Neural cell (in vitro differentiated cells): ENCODE results near the gene TRAM1L1. TPM values are rescaled to one million over a fixed set of nuclear protein-coding genes. Genes with fewer than 3 reads are reported as not detected.

Source experiments
- H2AFZ ChIP-seq: fragments of 200-600, 300-800 bp; sonication (generic), shearing (Covaris generic); 2 replicates; pipeline ENCODE4 v1.6.0; 2014; ENCODE audit warnings: low read depth, mild to moderate bottlenecking, antibody characterized with exemption, low read length, moderate library complexity
- H3F3A ChIP-seq: fragments of 200-600 bp; shearing (Covaris generic); 2 replicates; pipeline ENCODE4 v1.6.1; 2016; ENCODE audit warnings: mild to moderate bottlenecking, moderate library complexity, mixed read lengths, antibody characterized with exemption, low read length; ENCODE audit not compliant: insufficient read depth, poor library complexity, severe bottlenecking
- H3K27ac ChIP-seq: fragments of 200-600, 300-800 bp; sonication (generic), shearing (Covaris generic); 2 replicates; pipeline ENCODE4 v1.5.1; 2014; ENCODE audit warnings: mild to moderate bottlenecking, low read length, moderate library complexity
- H3K27me3 ChIP-seq: fragments of 300-800, 200-600 bp; sonication (generic), shearing (Covaris generic); 2 replicates; pipeline ENCODE4 v1.6.0; 2014; ENCODE audit warnings: mild to moderate bottlenecking, low read depth, low read length, moderate library complexity; ENCODE audit not compliant: insufficient read depth
- H3K36me3 ChIP-seq: fragments of 300-800, 200-600 bp; sonication (generic), shearing (Covaris generic); 2 replicates; pipeline ENCODE4 v1.5.1; 2014; ENCODE audit warnings: mild to moderate bottlenecking, antibody characterized with exemption, low read length, moderate library complexity; ENCODE audit not compliant: insufficient read depth
- H3K4me2 ChIP-seq: fragments of 300-800, 200-600 bp; sonication (generic), shearing (Covaris generic); 2 replicates; pipeline ENCODE4 v1.6.0; 2014; ENCODE audit warnings: mild to moderate bottlenecking, low read length
- H3K4me3 ChIP-seq: fragments of 300-800, 200-600 bp; sonication (generic), shearing (Covaris generic); 2 replicates; pipeline ENCODE4 v1.5.1; 2014; ENCODE audit warnings: mild to moderate bottlenecking, low read length, moderate library complexity
- H3K79me2 ChIP-seq: fragments of 200-600 bp; shearing (Covaris generic); replicated peaks from 2 replicates; pipeline ENCODE4 v1.6.0; 2014; ENCODE audit warnings: mild to moderate bottlenecking, low read length, moderate library complexity; ENCODE audit not compliant: insufficient read depth
- H3K9ac ChIP-seq: fragments of 300-800, 200-600 bp; sonication (generic), shearing (Covaris generic); 2 replicates; pipeline ENCODE4 v1.6.1; 2016; ENCODE audit warnings: mild to moderate bottlenecking, low read length, mixed read lengths
- H3K9me2 ChIP-seq: fragments of 200-600 bp; shearing (Covaris generic); 2 replicates; pipeline ENCODE4 v1.6.1; 2016; ENCODE audit warnings: mild to moderate bottlenecking, low read length, mixed read lengths; ENCODE audit not compliant: insufficient read depth
- H3K9me3 ChIP-seq: fragments of 200-600, 300-800 bp; sonication (generic), shearing (Covaris generic); 2 replicates; pipeline ENCODE4 v1.6.1; 2016; ENCODE audit warnings: mild to moderate bottlenecking, mixed run types, low read length, moderate library complexity, mixed read lengths
- H4K20me1 ChIP-seq: fragments of 200-600 bp; shearing (Covaris generic); 2 replicates; pipeline ENCODE4 v1.6.1; 2016; ENCODE audit warnings: mild to moderate bottlenecking, mixed run types; ENCODE audit not compliant: insufficient read depth
- EP300 ChIP-seq: fragments of 450-650 bp; conservative IDR thresholded peaks from 2 replicates; pipeline ENCODE4 v1.6.1; 2014; ENCODE audit warnings: antibody characterized with exemption, mild to moderate bottlenecking, moderate library complexity; ENCODE audit not compliant: poor library complexity, severe bottlenecking
- EZH2 ChIP-seq: fragments of 200-600, 300-800 bp; shearing (Covaris generic), sonication (generic); IDR thresholded peaks from 2 replicates; pipeline ENCODE4 v1.6.1; 2014; ENCODE audit warnings: antibody characterized with exemption, low read length, borderline replicate concordance, mild to moderate bottlenecking; ENCODE audit not compliant: insufficient read depth, poor library complexity, severe bottlenecking
- MXI1 ChIP-seq: fragments of 450-650 bp; conservative IDR thresholded peaks from 2 replicates; pipeline ENCODE4 v1.6.1; 2014; ENCODE audit warnings: antibody characterized with exemption, mild to moderate bottlenecking; ENCODE audit not compliant: poor library complexity, severe bottlenecking
- POLR2AphosphoS5 ChIP-seq: IDR thresholded peaks from 2 replicates; pipeline ENCODE4 v1.6.1; 2012
- RAD21 ChIP-seq: fragments of 450-650 bp; conservative IDR thresholded peaks from 2 replicates; pipeline ENCODE4 v1.6.1; 2014; ENCODE audit warnings: antibody characterized with exemption, mild to moderate bottlenecking, moderate library complexity
- REST ChIP-seq: IDR thresholded peaks from 2 replicates; pipeline ENCODE4 v1.6.1; 2012; ENCODE audit warnings: borderline replicate concordance
- SMC3 ChIP-seq: fragments of 450-650 bp; conservative IDR thresholded peaks from 2 replicates; pipeline ENCODE4 v1.6.1; 2014; ENCODE audit warnings: antibody characterized with exemption, mild to moderate bottlenecking, moderate library complexity; ENCODE audit not compliant: poor library complexity
- TAF1 ChIP-seq: IDR thresholded peaks from 2 replicates; pipeline ENCODE4 v1.6.1; 2012; ENCODE audit warnings: low read depth
- polyA minus RNA-seq: library from RNA; depleted of rRNA, polyadenylated mRNA; stranded (reverse); fragments of >200 nt; gene quantifications from 2 replicates; pipeline ENCODE4 v1.2.3, GENCODE V29; 2014
- polyA plus RNA-seq: library from polyadenylated mRNA; depleted of rRNA; stranded (reverse); fragments of >200 nt; gene quantifications from 2 replicates; pipeline ENCODE4 v1.2.3, GENCODE V29; 2014
- TF ChIP-seq, protein P1 (sequence below): fragments of 450-650 bp; IDR thresholded peaks from 2 replicates; pipeline ENCODE4 v1.5.1; 2014; ENCODE audit warnings: antibody characterized with exemption, mild to moderate bottlenecking, moderate library complexity; ENCODE audit not compliant: poor library complexity, severe bottlenecking

The TRAM1L1 gene
- polyA plus RNA-seq (17.0 and 18.2 TPM in 2 replicates), polyA minus RNA-seq (16.3 and 17.4 TPM in 2 replicates)

GRCh38 chr4:117084866-117085701 lies at the start of gene TRAM1L1:
TRAM1L1 (minus strand) TSS chr4:117085576; CDS start chr4:117085393, 183 bp downstream.
- peak within 1 kb of the TSS; percentile 71 for H3K4me3 ChIP-seq
- peak within 1 kb of the TSS; percentile 50 for H3K4me2 ChIP-seq

GRCh38 chr4:117134386-117134785 lies 49.0 kb upstream of the TRAM1L1 start:
- Histone ChIP-seq H3F3A (no peaks in the 10 kb centered on the region), H3K4me2 (no peak overlapping the region), H3K9me3 (no peaks in the 10 kb centered on the region), H3K36me3 (no peaks in the 10 kb centered on the region), H3K4me3 (no peak overlapping the region), H3K27ac (no peak overlapping the region), H3K9ac (no peak overlapping the region), H2AFZ (no peak overlapping the region), H3K9me2 (no peaks in the 10 kb centered on the region), H3K27me3 (no peaks in the 10 kb centered on the region), H3K79me2 (no peaks in the 10 kb centered on the region), H4K20me1 (no peaks in the 10 kb centered on the region)
- TF ChIP-seq MXI1 (no peak), RAD21 (peak; percentile 93), EZH2 (no peak), TAF1 (no peak), EP300 (no peak)
- TF ChIP-seq, protein P1, sequence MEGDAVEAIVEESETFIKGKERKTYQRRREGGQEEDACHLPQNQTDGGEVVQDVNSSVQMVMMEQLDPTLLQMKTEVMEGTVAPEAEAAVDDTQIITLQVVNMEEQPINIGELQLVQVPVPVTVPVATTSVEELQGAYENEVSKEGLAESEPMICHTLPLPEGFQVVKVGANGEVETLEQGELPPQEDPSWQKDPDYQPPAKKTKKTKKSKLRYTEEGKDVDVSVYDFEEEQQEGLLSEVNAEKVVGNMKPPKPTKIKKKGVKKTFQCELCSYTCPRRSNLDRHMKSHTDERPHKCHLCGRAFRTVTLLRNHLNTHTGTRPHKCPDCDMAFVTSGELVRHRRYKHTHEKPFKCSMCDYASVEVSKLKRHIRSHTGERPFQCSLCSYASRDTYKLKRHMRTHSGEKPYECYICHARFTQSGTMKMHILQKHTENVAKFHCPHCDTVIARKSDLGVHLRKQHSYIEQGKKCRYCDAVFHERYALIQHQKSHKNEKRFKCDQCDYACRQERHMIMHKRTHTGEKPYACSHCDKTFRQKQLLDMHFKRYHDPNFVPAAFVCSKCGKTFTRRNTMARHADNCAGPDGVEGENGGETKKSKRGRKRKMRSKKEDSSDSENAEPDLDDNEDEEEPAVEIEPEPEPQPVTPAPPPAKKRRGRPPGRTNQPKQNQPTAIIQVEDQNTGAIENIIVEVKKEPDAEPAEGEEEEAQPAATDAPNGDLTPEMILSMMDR, result peak; percentile 86

More at GRCh38 chr4:117084866-117085701, at the start of gene TRAM1L1:
- Histone ChIP-seq H3K79me2 (no peaks in the 10 kb centered on the region), H3K27me3 (no peaks in the 10 kb centered on the region), H4K20me1 (no peaks in the 10 kb centered on the region), H3K27ac (peak within 1 kb of the TSS; percentile 59), H2AFZ (peak within 1 kb of the TSS; percentile 84), H3F3A (no peaks in the 10 kb centered on the region), H3K9me3 (no peaks in the 10 kb centered on the region), H3K9ac (peak within 1 kb of the TSS; percentile 72), H3K9me2 (no peaks in the 10 kb centered on the region), H3K36me3 (no peaks in the 10 kb centered on the region)
- TF ChIP-seq EZH2 (no peak), SMC3 (peak; percentile 62), RAD21 (peak; percentile 57), TAF1 (peak; percentile 70), EP300 (peak; percentile 35), MXI1 (peak; percentile 37), POLR2AphosphoS5 (peak; percentile 39), REST (peak; percentile 60)
- TF ChIP-seq, protein P1, result peak; percentile 58
